Measurements from ENCODE around the gene DUS3L. TPM values are rescaled to one million over a fixed set of nuclear protein-coding genes. Genes with fewer than 3 reads are reported as not detected.

Gene DUS3L
- total RNA-seq, 4 donors from 2014 or later, result 36.0 to 107 (median 67.4) TPM

DNA sequence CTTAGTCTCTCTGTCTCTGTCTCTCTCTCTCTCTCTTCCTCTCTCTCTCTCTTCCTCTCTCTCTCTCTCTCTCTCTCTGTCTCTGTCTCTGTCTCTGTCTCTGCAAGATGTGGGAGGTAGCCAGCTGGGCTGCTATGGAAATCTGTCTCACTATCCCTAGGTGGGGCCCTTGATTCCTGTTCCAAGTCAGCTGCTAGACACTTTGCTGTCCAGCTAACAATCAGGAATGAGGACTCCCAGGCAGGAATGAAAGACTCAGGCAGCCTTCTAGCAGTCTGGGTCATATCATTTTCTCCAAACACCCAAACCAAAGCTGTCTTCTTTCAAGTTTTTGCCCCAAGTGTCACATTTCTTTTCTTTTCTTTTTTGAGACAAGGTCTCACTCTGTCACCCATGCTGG, 47.3 kb downstream of the DUS3L start:
- H3K4me3 ChIP-seq (ENCODE audit: low read depth, poor library complexity, severe bottlenecking), result no peak overlapping the region
- no peak for TF ChIP-seq POLR2A (IDR thresholded peaks at IDR 0.05)
- TF ChIP-seq, protein P1, sequence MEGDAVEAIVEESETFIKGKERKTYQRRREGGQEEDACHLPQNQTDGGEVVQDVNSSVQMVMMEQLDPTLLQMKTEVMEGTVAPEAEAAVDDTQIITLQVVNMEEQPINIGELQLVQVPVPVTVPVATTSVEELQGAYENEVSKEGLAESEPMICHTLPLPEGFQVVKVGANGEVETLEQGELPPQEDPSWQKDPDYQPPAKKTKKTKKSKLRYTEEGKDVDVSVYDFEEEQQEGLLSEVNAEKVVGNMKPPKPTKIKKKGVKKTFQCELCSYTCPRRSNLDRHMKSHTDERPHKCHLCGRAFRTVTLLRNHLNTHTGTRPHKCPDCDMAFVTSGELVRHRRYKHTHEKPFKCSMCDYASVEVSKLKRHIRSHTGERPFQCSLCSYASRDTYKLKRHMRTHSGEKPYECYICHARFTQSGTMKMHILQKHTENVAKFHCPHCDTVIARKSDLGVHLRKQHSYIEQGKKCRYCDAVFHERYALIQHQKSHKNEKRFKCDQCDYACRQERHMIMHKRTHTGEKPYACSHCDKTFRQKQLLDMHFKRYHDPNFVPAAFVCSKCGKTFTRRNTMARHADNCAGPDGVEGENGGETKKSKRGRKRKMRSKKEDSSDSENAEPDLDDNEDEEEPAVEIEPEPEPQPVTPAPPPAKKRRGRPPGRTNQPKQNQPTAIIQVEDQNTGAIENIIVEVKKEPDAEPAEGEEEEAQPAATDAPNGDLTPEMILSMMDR (IDR thresholded peaks at IDR 0.05), result no peak
- DNase-seq (ENCODE audit: low spot score in 2 of 2), result no peak
- intact Hi-C loops (cut with DNase I; ENCODE audit: low total_unique reads), result no loop called here

DNA sequence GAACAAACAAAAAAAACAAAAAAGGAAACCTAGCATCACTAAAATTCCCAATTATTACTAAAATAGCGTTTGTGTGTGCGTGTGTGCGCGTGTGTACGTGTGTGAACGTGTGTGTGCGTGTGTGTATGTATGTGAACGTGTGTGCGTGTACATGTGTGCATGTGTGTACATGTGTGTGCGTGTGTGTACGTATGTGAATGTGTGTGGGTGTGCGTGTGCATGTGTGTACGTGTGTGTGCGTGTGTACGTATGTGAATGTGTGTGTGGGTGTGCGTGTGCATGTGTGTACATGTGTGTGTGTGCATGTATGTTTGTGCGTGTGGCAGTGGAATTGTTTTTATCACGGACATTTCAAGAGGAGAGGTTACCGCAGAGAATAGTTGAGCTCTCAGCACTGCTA, 48.9 kb downstream of the DUS3L start:
- no peak for DNase-seq (ENCODE audit: low spot score in 2 of 2)
- 86 to 88% methylated on average over 19 of the region's 19 CpGs for WGBS, 2 donors
- no peak overlapping the region for H3K4me3 ChIP-seq (ENCODE audit: low read depth, poor library complexity, severe bottlenecking)
- TF ChIP-seq POLR2A (IDR thresholded peaks at IDR 0.05), result no peak
- TF ChIP-seq, protein P1 (IDR thresholded peaks at IDR 0.05), result no peak
- intact Hi-C loops (cut with DNase I; ENCODE audit: low total_unique reads), result no loop called here

DNA sequence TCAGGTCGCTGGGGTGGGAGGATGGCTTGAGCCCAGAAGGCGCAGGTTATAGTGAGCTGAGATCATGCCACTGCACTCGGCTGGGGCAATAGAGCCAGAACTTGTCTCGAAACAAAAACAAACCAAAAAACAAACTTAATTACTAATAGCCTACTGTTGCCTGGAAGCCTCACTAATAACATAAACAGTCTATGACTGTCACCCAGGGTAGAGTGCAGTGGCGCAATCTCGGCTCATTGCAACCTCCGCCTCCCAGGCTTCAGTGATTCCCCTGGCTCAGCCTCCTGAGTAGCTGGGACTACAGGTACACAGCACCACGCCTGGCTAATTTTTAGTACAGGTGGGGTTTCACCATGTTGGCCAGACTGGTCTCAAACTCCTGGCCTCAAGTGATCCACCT, 52.5 kb downstream of the DUS3L start:
- intact Hi-C loops (cut with DNase I; ENCODE audit: low total_unique reads), result no loop called here
- 38 to 54% methylated on average over 8 of the region's 8 CpGs for WGBS, 2 donors
- no peak for TF ChIP-seq POLR2A (IDR thresholded peaks at IDR 0.05)
- TF ChIP-seq, protein P1 (IDR thresholded peaks at IDR 0.05), result no peak
- H3K4me3 ChIP-seq (ENCODE audit: low read depth, poor library complexity, severe bottlenecking), result no peak overlapping the region
- no peak for DNase-seq (ENCODE audit: low spot score in 2 of 2)

Other genes with a start within 250 kb of the DUS3L start
- gene TINCR, start 223.2 kb downstream of the DUS3L start, total RNA-seq, result 100 to 1,000 TPM; 250 to 282 (median 259) TPM
- gene SAFB2, start 168.4 kb downstream of the DUS3L start, total RNA-seq, result 10 to 100 TPM; 14.0 to 51.2 (median 28.7) TPM
- 100 to 1,000 TPM in 1 of 4 donors, 10 to 100 TPM in 3; 41.6 to 136 (median 80.4) TPM for gene SAFB, start 168.1 kb downstream of the DUS3L start, total RNA-seq
- gene MICOS13, start 110.6 kb downstream of the DUS3L start, total RNA-seq, result 10 to 100 TPM; 43.6 to 65.5 (median 54.1) TPM
- gene HSD11B1L, start 110.1 kb downstream of the DUS3L start, total RNA-seq, result 10 to 100 TPM; 20.1 to 38.1 (median 24.8) TPM
- 1,000 to 10,000 TPM; 1,101 to 1,427 (median 1,254) TPM for gene RPL36, start 100.9 kb downstream of the DUS3L start, total RNA-seq
- 10 to 100 TPM; 40.9 to 81.7 (median 61.2) TPM for gene LONP1, start 71.0 kb downstream of the DUS3L start, total RNA-seq
- not detected for gene CATSPERD, start 70.5 kb downstream of the DUS3L start, total RNA-seq
- gene PRR22, start 6.4 kb downstream of the DUS3L start, total RNA-seq, result 1 to 10 TPM in 1 of 4 donors, under 1 TPM in 3; 0.25 to 1.2 (median 0.62) TPM
- gene NRTN, start 13.9 kb upstream of the DUS3L start, total RNA-seq, result 1 to 10 TPM; 6.5 to 7.9 (median 7.2) TPM
- under 1 TPM in 2 of 4 donors, not detected in 2; 0.23 to 0.29 TPM for gene FUT6, start 48.5 kb upstream of the DUS3L start, total RNA-seq
- 1 to 10 TPM in 3 of 4 donors, under 1 TPM in 1; 0.76 to 3.8 (median 1.9) TPM for gene FUT3, start 60.3 kb upstream of the DUS3L start, total RNA-seq
- gene FUT5, start 79.4 kb upstream of the DUS3L start, total RNA-seq, result not detected
- 100 to 1,000 TPM; 123 to 215 (median 163) TPM for gene NDUFA11, start 112.6 kb upstream of the DUS3L start, total RNA-seq
- 10 to 100 TPM; 10.2 to 15.2 (median 10.8) TPM for gene VMAC, start 113.7 kb upstream of the DUS3L start, total RNA-seq
- 10 to 100 TPM in 3 of 4 donors, 1 to 10 TPM in 1; 3.5 to 14.5 (median 11.5) TPM for gene CAPS, start 123.1 kb upstream of the DUS3L start, total RNA-seq
- 100 to 1,000 TPM in 1 of 4 donors, 10 to 100 TPM in 3; 57.2 to 116 (median 72.0) TPM for gene RANBP3, start 187.0 kb upstream of the DUS3L start, total RNA-seq